K562 (cell line): ENCODE results near the gene SPATA16. TPM values are rescaled to one million over a fixed set of nuclear protein-coding genes. Genes with fewer than 3 reads are reported as not detected.

Experiments used
- BDP1 ChIP-seq: IDR thresholded peaks from 3 replicates; pipeline ENCODE4 v1.6.1; 2011; ENCODE audit not compliant: insufficient read length, insufficient read depth
- BMI1 ChIP-seq: fragments of 150-350 bp; IDR thresholded peaks from 2 replicates; pipeline ENCODE4 v1.6.1; 2014; ENCODE audit warnings: low read length
- CC2D1A ChIP-seq: fragments of 450-650 bp; IDR thresholded peaks from 2 replicates; pipeline ENCODE4 v1.6.1; 2017; ENCODE audit warnings: mild to moderate bottlenecking
- CREB1 ChIP-seq, 2 experiments: sonication (generic) in 1 of 2; formaldehyde crosslinking in 1 of 2; IDR thresholded peaks; 2 replicates each; pipeline versions ENCODE4 v1.6.1 to v1.8.0; 2012 to 2022; ENCODE audit warnings: inconsistent platforms in 1 of 2, mild to moderate bottlenecking in 1 of 2, missing genetic modification reagents in 1 of 2, moderate library complexity in 1 of 2
- CREBBP ChIP-seq: IDR thresholded peaks from one replicate; pipeline ENCODE4 v1.6.1; 2012; ENCODE audit warnings: low read depth, mild to moderate bottlenecking, control low read depth, inconsistent platforms, low read length
- CXXC5 ChIP-seq: fragments of 250-450 bp; sonication (Bioruptor Pico); IDR thresholded peaks from 2 replicates; pipeline ENCODE4 v1.8.0; 2022; ENCODE audit warnings: inconsistent platforms, mild to moderate bottlenecking, moderate library complexity
- NFE2 ChIP-seq: IDR thresholded peaks from 2 replicates; pipeline ENCODE4 v1.6.1; 2014; ENCODE audit warnings: antibody characterized with exemption, low read depth
- NFIC ChIP-seq: fragments of 450-650 bp; IDR thresholded peaks from 2 replicates; pipeline ENCODE4 v1.6.1; 2017; ENCODE audit warnings: mild to moderate bottlenecking, inconsistent platforms
- PBX2 ChIP-seq, 2 experiments: IDR thresholded peaks in 1 of 2; conservative IDR thresholded peaks in 1 of 2; 2 replicates each; pipeline ENCODE4 v1.6.1; 2016; ENCODE audit warnings: low read depth in 2 of 2, mild to moderate bottlenecking in 1 of 2, missing compliant biosample characterization in 1 of 2, missing genetic modification characterization in 1 of 2, moderate library complexity in 1 of 2
- POLR2H ChIP-seq: IDR thresholded peaks from 2 replicates; pipeline ENCODE4 v1.6.1; 2016; ENCODE audit warnings: missing genetic modification characterization, low read depth, mild to moderate bottlenecking, control low read depth, missing compliant biosample characterization, moderate library complexity
- RFX5 ChIP-seq: IDR thresholded peaks from 2 replicates; pipeline ENCODE4 v1.6.1; 2011; ENCODE audit warnings: low read depth, mild to moderate bottlenecking, improper control_type of control experiment, low read length
- SP1 ChIP-seq: sonication (generic); formaldehyde crosslinking; IDR thresholded peaks from 2 replicates; pipeline ENCODE4 v1.8.1; 2022; ENCODE audit warnings: mild to moderate bottlenecking, missing genetic modification reagents
- ZNF24 ChIP-seq: fragments of 450-650 bp; IDR thresholded peaks from 2 replicates; pipeline ENCODE4 v1.6.1; 2016
- ZNF311 ChIP-seq: fragments of 250-450 bp; sonication (Bioruptor Pico); IDR thresholded peaks from 2 replicates; pipeline ENCODE4 v1.4.0; 2020; ENCODE audit warnings: mild to moderate bottlenecking, moderate library complexity
- ZNF592 ChIP-seq: fragments of 450-650 bp; IDR thresholded peaks from 2 replicates; pipeline ENCODE4 v1.6.1; 2017; ENCODE audit warnings: antibody characterized with exemption, mild to moderate bottlenecking
- polyA plus RNA-seq, 8 experiments: library from polyadenylated mRNA; depleted of rRNA in 4 of 8; stranded (reverse) in 5 of 8; unstranded in 3 of 8; fragments of >200 nt; fragmentation: Nextera tagmentation in 2 of 8; fragmentation: Illumina TruSeq in 1 of 8; extraction: Ambion mirVana in 2 of 8; extraction: Trizol in 1 of 8; gene quantifications; 2 replicates each; pipeline versions ENCODE4 v1.2.1 to v1.2.3, GENCODE V29; 2011 to 2014; ENCODE audit warnings: inconsistent platforms in 1 of 8, missing spikeins in 1 of 8
- total RNA-seq, 7 experiments: library from RNA; depleted of rRNA in 6 of 7; stranded (reverse); fragments of >200 nt in 6 of 7; fragmentation: Illumina TruSeq in 2 of 7; extraction: Trizol in 2 of 7; gene quantifications; 2 replicates each; pipeline versions ENCODE4 v1.2.1 to v1.2.3, GENCODE V29; 2011 to 2021; ENCODE audit warnings: low replicate concordance in 1 of 7
- TF ChIP-seq, protein P1 (sequence below): fragments of 450-650 bp; formaldehyde crosslinking; IDR thresholded peaks from 2 replicates; pipeline ENCODE4 v1.4.0; 2020; ENCODE audit warnings: mild to moderate bottlenecking, moderate library complexity
- TF ChIP-seq, protein P2 (sequence below), 3 experiments: IDR thresholded peaks in 2 of 3; conservative IDR thresholded peaks in 1 of 3; 2 replicates each; pipeline ENCODE4 v1.5.1; 2011 to 2012; ENCODE audit warnings: low read length in 3 of 3, mild to moderate bottlenecking in 3 of 3, control low read depth in 2 of 3, improper control_type of control experiment in 1 of 3, inconsistent platforms in 1 of 3, low read depth in 1 of 3, mixed read lengths in 1 of 3, moderate library complexity in 1 of 3; ENCODE audit not compliant: insufficient read depth in 2 of 3
- TF ChIP-seq, protein P3 (sequence below): sonication (generic); formaldehyde crosslinking; IDR thresholded peaks from 2 replicates; pipeline ENCODE4 v1.9.0; 2022; ENCODE audit warnings: mild to moderate bottlenecking, missing genetic modification reagents

Gene SPATA16
- total and polyA plus RNA-seq, 9 of the 15 experiments (the other 6 are each of a cell fraction or from before 2014, with no cell fraction given): not detected

DNA sequence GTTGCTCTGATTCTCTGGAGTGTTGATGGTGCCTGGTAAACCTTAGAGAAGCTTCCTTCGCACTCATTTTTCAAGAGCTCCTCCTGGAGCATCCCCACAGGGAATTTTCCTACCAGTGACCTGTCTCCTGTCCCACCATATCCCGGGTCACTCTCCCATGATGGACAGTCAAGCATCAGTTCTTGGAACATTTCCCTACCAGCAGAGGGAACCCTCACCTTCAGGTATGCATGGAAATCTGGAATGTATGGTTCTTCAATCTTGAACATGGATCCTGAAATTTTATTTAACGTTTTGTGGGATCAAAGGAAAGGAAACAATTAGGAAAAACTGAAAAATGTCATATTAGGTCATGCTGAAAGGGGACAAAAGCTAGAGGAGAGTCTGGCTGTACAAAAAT, 153.8 kb downstream of the SPATA16 start (continued):
- TF ChIP-seq PBX2 (CRISPR knock-in tag; IDR thresholded peaks at IDR 0.05; ENCODE audit: low read depth) (no peak), PBX2 (tag; conservative IDR thresholded peaks at IDR 0.05; ENCODE audit: low read depth) (peak; percentile 63; the same call in 1 of the 2 replicates), BMI1 (no peak), NFE2 (no peak), RFX5 (no peak), CREB1 (IDR thresholded peaks at IDR 0.05) (no peak), CREB1 (CRISPR knock-in tag; IDR thresholded peaks at IDR 0.05) (no peak), BDP1 (no peak), NFIC (no peak), ZNF592 (0 out of 2 replicates have a peak, but pooled peaks have one; percentile 21), POLR2H (tag) (no peak), ZNF311 (CRISPR knock-in tag) (no peak), CC2D1A (peak; percentile 80), CXXC5 (CRISPR knock-in tag) (0 out of 2 replicates have a peak, but pooled peaks have one; percentile 37), CREBBP (no peak), SP1 (CRISPR knock-in tag) (no peak), ZNF24 (no peak)
- TF ChIP-seq, protein P1, sequence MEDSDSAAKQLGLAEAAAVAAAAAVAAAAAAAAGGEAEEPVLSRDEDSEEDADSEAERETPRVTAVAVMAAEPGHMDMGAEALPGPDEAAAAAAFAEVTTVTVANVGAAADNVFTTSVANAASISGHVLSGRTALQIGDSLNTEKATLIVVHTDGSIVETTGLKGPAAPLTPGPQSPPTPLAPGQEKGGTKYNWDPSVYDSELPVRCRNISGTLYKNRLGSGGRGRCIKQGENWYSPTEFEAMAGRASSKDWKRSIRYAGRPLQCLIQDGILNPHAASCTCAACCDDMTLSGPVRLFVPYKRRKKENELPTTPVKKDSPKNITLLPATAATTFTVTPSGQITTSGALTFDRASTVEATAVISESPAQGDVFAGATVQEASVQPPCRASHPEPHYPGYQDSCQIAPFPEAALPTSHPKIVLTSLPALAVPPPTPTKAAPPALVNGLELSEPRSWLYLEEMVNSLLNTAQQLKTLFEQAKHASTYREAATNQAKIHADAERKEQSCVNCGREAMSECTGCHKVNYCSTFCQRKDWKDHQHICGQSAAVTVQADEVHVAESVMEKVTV (CRISPR knock-in tag): peak; percentile 80
- TF ChIP-seq, protein P2, sequence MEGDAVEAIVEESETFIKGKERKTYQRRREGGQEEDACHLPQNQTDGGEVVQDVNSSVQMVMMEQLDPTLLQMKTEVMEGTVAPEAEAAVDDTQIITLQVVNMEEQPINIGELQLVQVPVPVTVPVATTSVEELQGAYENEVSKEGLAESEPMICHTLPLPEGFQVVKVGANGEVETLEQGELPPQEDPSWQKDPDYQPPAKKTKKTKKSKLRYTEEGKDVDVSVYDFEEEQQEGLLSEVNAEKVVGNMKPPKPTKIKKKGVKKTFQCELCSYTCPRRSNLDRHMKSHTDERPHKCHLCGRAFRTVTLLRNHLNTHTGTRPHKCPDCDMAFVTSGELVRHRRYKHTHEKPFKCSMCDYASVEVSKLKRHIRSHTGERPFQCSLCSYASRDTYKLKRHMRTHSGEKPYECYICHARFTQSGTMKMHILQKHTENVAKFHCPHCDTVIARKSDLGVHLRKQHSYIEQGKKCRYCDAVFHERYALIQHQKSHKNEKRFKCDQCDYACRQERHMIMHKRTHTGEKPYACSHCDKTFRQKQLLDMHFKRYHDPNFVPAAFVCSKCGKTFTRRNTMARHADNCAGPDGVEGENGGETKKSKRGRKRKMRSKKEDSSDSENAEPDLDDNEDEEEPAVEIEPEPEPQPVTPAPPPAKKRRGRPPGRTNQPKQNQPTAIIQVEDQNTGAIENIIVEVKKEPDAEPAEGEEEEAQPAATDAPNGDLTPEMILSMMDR (IDR thresholded peaks at IDR 0.05 in 2 of 3, conservative IDR thresholded peaks at IDR 0.05 in 1 of 3; ENCODE audit: insufficient read depth in 2 of 3, low read depth in 1 of 3, low read length in 3 of 3): peak; percentile 59 to 83 (median 72)
- TF ChIP-seq, protein P3, sequence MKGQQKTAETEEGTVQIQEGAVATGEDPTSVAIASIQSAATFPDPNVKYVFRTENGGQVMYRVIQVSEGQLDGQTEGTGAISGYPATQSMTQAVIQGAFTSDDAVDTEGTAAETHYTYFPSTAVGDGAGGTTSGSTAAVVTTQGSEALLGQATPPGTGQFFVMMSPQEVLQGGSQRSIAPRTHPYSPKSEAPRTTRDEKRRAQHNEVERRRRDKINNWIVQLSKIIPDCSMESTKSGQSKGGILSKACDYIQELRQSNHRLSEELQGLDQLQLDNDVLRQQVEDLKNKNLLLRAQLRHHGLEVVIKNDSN (CRISPR knock-in tag): no peak
